ENCODE data around the gene CFTR. TPM values are rescaled to one million over a fixed set of nuclear protein-coding genes. Genes with fewer than 3 reads are reported as not detected.

The CFTR gene
- total RNA-seq, 1 donor, result 0.43 TPM

GRCh38 chr7:117567781-117568180 is 88.0 kb downstream of the CFTR start:
- TF ChIP-seq CTCF (IDR thresholded peaks at IDR 0.05; ENCODE audit: insufficient read depth, low read depth, low read length), result no peak
- H3K4me3 ChIP-seq (ENCODE audit: low read depth, low read length), result no peak overlapping the region
- DNase-seq (ENCODE audit: low read depth), result no peak

DNA sequence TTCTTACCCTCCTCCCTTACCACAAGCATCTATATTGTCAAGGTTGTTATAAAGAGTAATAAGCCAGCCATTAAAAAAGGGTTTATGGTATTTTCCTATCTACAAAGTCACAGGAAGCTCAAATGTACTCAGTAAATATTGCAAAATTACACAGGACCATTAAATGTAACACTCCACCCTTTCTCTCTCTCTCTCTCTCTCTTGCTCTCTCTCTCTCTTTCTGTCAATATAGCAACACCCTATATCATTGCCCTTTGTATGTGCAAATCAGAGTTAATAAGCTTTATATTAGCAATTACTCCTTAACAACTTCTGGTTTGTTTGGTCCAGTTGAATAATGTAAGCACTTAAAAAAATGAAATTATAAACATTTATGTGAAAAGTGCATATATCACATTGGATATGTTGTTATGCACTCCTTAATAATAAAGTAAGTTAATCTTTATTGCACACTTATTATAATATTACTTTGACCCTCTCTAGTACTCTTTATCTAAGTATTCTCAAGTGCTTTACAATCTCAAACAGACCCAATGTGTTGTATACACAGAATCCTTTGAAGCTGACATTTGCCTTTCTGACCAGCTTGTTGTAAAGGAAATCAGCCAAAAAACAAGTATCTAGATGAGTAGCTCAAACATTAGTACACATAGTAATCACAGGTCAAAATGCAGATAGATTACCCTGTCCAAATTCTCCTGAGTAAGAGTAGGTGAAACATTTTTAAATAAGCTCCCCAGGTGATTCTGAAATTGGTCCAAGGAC is 93.2 kb downstream of the CFTR start:
- peak; percentile 42 for DNase-seq (ENCODE audit: low read depth)
- TF ChIP-seq CTCF (IDR thresholded peaks at IDR 0.05; ENCODE audit: insufficient read depth, low read depth, low read length), result no peak
- H3K4me3 ChIP-seq (ENCODE audit: low read depth, low read length), result no peak overlapping the region

DNA sequence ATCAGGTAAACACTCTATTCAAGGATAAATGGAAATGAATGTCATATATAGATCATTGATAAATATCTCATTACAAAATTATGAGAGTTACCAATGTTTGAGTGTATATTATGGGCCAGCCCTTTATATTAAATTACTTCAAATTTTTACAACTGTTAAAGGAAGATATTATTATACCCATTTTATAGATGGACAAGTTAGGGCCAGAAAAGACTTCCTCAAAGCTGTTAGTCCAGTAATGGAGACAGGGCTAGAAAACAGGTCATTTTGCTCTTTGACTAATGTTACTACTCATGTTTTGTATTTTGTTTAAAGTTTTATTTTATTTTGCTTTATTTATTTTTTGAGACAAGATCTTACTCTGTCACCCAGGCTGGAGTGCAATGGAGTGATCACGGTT is 101.6 kb downstream of the CFTR start:
- no peak for TF ChIP-seq CTCF (IDR thresholded peaks at IDR 0.05; ENCODE audit: insufficient read depth, low read depth, low read length)
- H3K4me3 ChIP-seq (ENCODE audit: low read depth, low read length), result no peak overlapping the region
- no peak for DNase-seq (ENCODE audit: low read depth)

GRCh38 chr7:117582219-117582704 is 102.4 kb downstream of the CFTR start:
- DNase-seq (ENCODE audit: low read depth), result peak; percentile 99
- no peak for TF ChIP-seq CTCF (IDR thresholded peaks at IDR 0.05; ENCODE audit: insufficient read depth, low read depth, low read length)
- H3K4me3 ChIP-seq (ENCODE audit: low read depth, low read length), result no peak overlapping the region

GRCh38 chr7:117587931-117588330 is 108.1 kb downstream of the CFTR start:
- no peak overlapping the region for H3K4me3 ChIP-seq (ENCODE audit: low read depth, low read length)
- DNase-seq (ENCODE audit: low read depth), result no peak
- TF ChIP-seq CTCF (IDR thresholded peaks at IDR 0.05; ENCODE audit: insufficient read depth, low read depth, low read length), result no peak

- TF ChIP-seq CTCF (IDR thresholded peaks at IDR 0.05; ENCODE audit: insufficient read depth, low read depth, low read length), result no peak
- peak; percentile 93 for DNase-seq (ENCODE audit: low read depth)
- no peak overlapping the region for H3K4me3 ChIP-seq (ENCODE audit: low read depth, low read length)
Measured at GRCh38 chr7:117588352-117588794, 108.5 kb downstream of the CFTR start.

Data from fibroblast of villous mesenchyme (primary cell).